Measurements from ENCODE around the gene BMP3. TPM values are rescaled to one million over a fixed set of nuclear protein-coding genes. Genes with fewer than 3 reads are reported as not detected.

Gene BMP3
- total and polyA plus RNA-seq, 2 donors (not counting 3 experiments of a cell fraction or from before 2014, with no cell fraction given), result not detected

- Histone ChIP-seq H3K36me3 (ENCODE audit: control insufficient read depth in 2 of 2, extremely low read depth in 1 of 2, insufficient read depth in 2 of 2, low read length in 2 of 2) (no peaks in the 10 kb centered on the region), H3K27ac (ENCODE audit: insufficient read depth, low read depth, low read length) (no peak overlapping the region), H3K9me3 (replicated peaks; ENCODE audit: control insufficient read depth, insufficient read depth, low read length) (no peaks in the 10 kb centered on the region), H3K9ac (replicated peaks; ENCODE audit: extremely low read depth, insufficient read depth, low read length) (no peak overlapping the region), H3K79me2 (ENCODE audit: control insufficient read depth, insufficient read depth, low read length) (no peaks in the 10 kb centered on the region), H3K4me2 (ENCODE audit: insufficient read depth, low read length) (no peak overlapping the region), H2AFZ (ENCODE audit: low read depth, low read length) (no peak overlapping the region), H3K4me3 (replicated peaks in 1 of 3; ENCODE audit: insufficient read depth in 1 of 3, low read depth in 1 of 3, low read length in 3 of 3) (no peak overlapping the region), H3K27me3 (ENCODE audit: control insufficient read depth in 2 of 2, insufficient read depth in 2 of 2, low read length in 2 of 2) (no peaks in the 10 kb centered on the region), H3K9me1 (replicated peaks; ENCODE audit: control insufficient read depth, extremely low read depth, insufficient read depth, low read length) (no peaks in the 10 kb centered on the region), H4K20me1 (replicated peaks; ENCODE audit: control insufficient read depth, extremely low read depth, insufficient read depth, low read length) (no peaks in the 10 kb centered on the region), H3K4me1 (ENCODE audit: control insufficient read depth, extremely low read depth, insufficient read depth, low read length) (no peaks in the 10 kb centered on the region)
- POLR2A ChIA-PET, result no interaction called here
- FAIRE-seq, result no peak
- intact Hi-C loops (cut with micrococcal nuclease) (loop anchor here (5.0 kb wide), 1 partner anchor 833 kb away; no protein-coding TSS in a partner anchor), dilution Hi-C loops (cut with MboI; ENCODE audit: extremely low pct_ligation_motif_present, low sequenced_read_pairs) (no loop called here)
- CTCF ChIA-PET, result interaction anchor here (1.2 kb wide), 1 partner anchor 10 kb away, joined by 3 read pairs; no protein-coding TSS in a partner anchor
- TF ChIP-seq MYC (IDR thresholded peaks at IDR 0.05; ENCODE audit: low read depth, low read length) (no peak), FOS (IDR thresholded peaks at IDR 0.05; ENCODE audit: borderline replicate concordance, insufficient read depth, low read length) (no peak), CTCF (IDR thresholded peaks at IDR 0.05; ENCODE audit: extremely low read depth in 1 of 2, insufficient read depth in 1 of 2, low read depth in 1 of 2, low read length in 2 of 2) (no peak)
- DNase-seq (ENCODE audit: low read depth, low spot score), result no peak
- no TSS peak for BruUV-seq (replicated peaks)
Observed at GRCh38 chr4:81049907-81050306, 19.4 kb downstream of the BMP3 start.

Measured in endothelial cell of umbilical vein (primary cell).